ENCODE results near the gene C2CD5. TPM values are rescaled to one million over a fixed set of nuclear protein-coding genes. Genes with fewer than 3 reads are reported as not detected.

Gene C2CD5
- total RNA-seq, 1 experiment from 2014 or later = 28.8 TPM

GRCh38 chr12:22399464-22400180 is 144.7 kb downstream of the C2CD5 start:
- H3K4me3 Mint-ChIP-seq (ENCODE audit: low read depth, unreplicated experiment) = no peak overlapping the region
- intact Hi-C loops (cut with micrococcal nuclease; ENCODE audit: unreplicated experiment) = loop anchor here (5.0 kb wide), 1 partner anchor 43 kb away; no protein-coding TSS in a partner anchor
- H3K27ac Mint-ChIP-seq (ENCODE audit: unreplicated experiment) = no peak overlapping the region
- peaks cover 16% of the 10 kb centered on the region for H3K4me1 Mint-ChIP-seq (ENCODE audit: low read depth, unreplicated experiment)
- DNase-seq = no peak
- H3K36me3 Mint-ChIP-seq (ENCODE audit: insufficient read depth, unreplicated experiment) = no peaks in the 10 kb centered on the region
- BruUV-seq (replicated peaks) = no TSS peak
- peaks cover 22% of the 10 kb centered on the region for H3K27me3 Mint-ChIP-seq (ENCODE audit: unreplicated experiment)
- H3K9me3 Mint-ChIP-seq (ENCODE audit: low read depth, unreplicated experiment) = peaks cover 6% of the 10 kb centered on the region
- TF ChIP-seq, protein P1, sequence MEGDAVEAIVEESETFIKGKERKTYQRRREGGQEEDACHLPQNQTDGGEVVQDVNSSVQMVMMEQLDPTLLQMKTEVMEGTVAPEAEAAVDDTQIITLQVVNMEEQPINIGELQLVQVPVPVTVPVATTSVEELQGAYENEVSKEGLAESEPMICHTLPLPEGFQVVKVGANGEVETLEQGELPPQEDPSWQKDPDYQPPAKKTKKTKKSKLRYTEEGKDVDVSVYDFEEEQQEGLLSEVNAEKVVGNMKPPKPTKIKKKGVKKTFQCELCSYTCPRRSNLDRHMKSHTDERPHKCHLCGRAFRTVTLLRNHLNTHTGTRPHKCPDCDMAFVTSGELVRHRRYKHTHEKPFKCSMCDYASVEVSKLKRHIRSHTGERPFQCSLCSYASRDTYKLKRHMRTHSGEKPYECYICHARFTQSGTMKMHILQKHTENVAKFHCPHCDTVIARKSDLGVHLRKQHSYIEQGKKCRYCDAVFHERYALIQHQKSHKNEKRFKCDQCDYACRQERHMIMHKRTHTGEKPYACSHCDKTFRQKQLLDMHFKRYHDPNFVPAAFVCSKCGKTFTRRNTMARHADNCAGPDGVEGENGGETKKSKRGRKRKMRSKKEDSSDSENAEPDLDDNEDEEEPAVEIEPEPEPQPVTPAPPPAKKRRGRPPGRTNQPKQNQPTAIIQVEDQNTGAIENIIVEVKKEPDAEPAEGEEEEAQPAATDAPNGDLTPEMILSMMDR (IDR thresholded peaks at IDR 0.05; ENCODE audit: unreplicated experiment) = no peak
- CTCF ChIA-PET = interaction anchor here (0.7 kb wide), 1 partner anchor 9 kb away, joined by 4 read pairs; no protein-coding TSS in a partner anchor

Other genes with a start within 250 kb of the C2CD5 start
- not detected in 2 replicates for gene ST8SIA1, start 209.8 kb downstream of the C2CD5 start, total RNA-seq (2022)
- gene ETNK1, start 80.6 kb upstream of the C2CD5 start, total RNA-seq (2022) = 124 and 131 TPM in 2 replicates

Measured in Calu3 (cell line).